ENCODE results near the gene NCAM1.

- TF ChIP-seq, protein P1, sequence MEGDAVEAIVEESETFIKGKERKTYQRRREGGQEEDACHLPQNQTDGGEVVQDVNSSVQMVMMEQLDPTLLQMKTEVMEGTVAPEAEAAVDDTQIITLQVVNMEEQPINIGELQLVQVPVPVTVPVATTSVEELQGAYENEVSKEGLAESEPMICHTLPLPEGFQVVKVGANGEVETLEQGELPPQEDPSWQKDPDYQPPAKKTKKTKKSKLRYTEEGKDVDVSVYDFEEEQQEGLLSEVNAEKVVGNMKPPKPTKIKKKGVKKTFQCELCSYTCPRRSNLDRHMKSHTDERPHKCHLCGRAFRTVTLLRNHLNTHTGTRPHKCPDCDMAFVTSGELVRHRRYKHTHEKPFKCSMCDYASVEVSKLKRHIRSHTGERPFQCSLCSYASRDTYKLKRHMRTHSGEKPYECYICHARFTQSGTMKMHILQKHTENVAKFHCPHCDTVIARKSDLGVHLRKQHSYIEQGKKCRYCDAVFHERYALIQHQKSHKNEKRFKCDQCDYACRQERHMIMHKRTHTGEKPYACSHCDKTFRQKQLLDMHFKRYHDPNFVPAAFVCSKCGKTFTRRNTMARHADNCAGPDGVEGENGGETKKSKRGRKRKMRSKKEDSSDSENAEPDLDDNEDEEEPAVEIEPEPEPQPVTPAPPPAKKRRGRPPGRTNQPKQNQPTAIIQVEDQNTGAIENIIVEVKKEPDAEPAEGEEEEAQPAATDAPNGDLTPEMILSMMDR (IDR thresholded peaks at IDR 0.05; ENCODE audit: insufficient read depth, low read length, poor library complexity, severe bottlenecking) = no peak
- TF ChIP-seq EZH2phosphoT487 (conservative IDR thresholded peaks at IDR 0.05; ENCODE audit: low read length) = no peak
These were observed 290.1 kb downstream of the NCAM1 start for GRCh38 chr11:113251281-113251680.

Measured in SU-DHL-6 (cell line).